NB4 (cell line): ENCODE data around the gene TRPM6.

Source experiments
- CTCF ChIP-seq: IDR thresholded peaks from one replicate; pipeline ENCODE4 v1.5.1; 2012; ENCODE audit warnings: low read depth, low read length
- MAX ChIP-seq: IDR thresholded peaks from 2 replicates; pipeline ENCODE4 v1.6.1; 2011; ENCODE audit warnings: low read depth, low read length
- POLR2A ChIP-seq: IDR thresholded peaks from 2 replicates; pipeline ENCODE4 v1.6.1; 2011; ENCODE audit warnings: mild to moderate bottlenecking; ENCODE audit not compliant: insufficient read length; ENCODE audit errors: extremely low read depth

GRCh38 chr9:74770508-74771261 lies 117.0 kb downstream of the TRPM6 start:
- TF ChIP-seq CTCF = peak; percentile 57
- no peak for TF ChIP-seq POLR2A
- TF ChIP-seq MAX = peak; percentile 59; the same call in 1 of the 2 replicates
